Tibial nerve (tissue), 4 donors: Measurements from ENCODE around the gene LTBP1.

Experiments used
- EP300 ChIP-seq, 2 donors: sonication (generic); formaldehyde crosslinking; IDR thresholded peaks; one replicate each; pipeline ENCODE4 v1.6.1; 2017; ENCODE audit warnings: antibody characterized with exemption in 2 of 2, mild to moderate bottlenecking in 1 of 2
- POLR2A ChIP-seq, 2 donors: fragments of 450-650 bp; IDR thresholded peaks; one replicate each; pipeline ENCODE4 v1.6.1; 2017; ENCODE audit warnings: antibody characterized with exemption in 2 of 2, mild to moderate bottlenecking in 2 of 2, moderate library complexity in 2 of 2
- TF ChIP-seq, protein P1 (sequence below), 5 experiments: fragments of 200-600 bp in 3 of 5; fragments of 450-650 bp in 2 of 5; sonication (generic) in 3 of 5; IDR thresholded peaks; one replicate each; pipeline ENCODE4 v1.5.1; 2016 to 2019; ENCODE audit warnings: antibody characterized with exemption in 5 of 5, mild to moderate bottlenecking in 3 of 5, moderate library complexity in 2 of 5

DNA sequence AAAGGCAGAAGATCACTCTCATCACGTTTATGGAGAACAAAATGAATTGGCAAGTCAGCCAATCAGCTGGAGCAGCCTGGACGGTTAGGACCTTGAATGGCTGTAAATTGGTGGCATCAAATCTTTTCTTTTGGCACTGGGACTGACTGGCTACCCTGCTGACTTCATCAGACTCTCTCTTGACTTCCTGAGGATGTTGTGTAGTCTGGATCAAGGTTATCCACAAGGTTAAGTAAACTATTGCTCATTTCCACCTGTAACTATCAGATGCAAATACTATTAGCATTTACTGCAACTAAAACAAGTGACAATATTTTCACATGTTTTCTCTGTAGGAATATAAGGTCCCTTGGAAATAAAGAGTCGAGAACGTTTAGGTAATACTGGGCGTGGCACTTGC lies 395.4 kb downstream of the LTBP1 start:
- TF ChIP-seq POLR2A (IDR thresholded peaks at IDR 0.05) (no peak), EP300 (IDR thresholded peaks at IDR 0.05) (peak in 1 of 2 donors; percentile 39)
- TF ChIP-seq, protein P1, sequence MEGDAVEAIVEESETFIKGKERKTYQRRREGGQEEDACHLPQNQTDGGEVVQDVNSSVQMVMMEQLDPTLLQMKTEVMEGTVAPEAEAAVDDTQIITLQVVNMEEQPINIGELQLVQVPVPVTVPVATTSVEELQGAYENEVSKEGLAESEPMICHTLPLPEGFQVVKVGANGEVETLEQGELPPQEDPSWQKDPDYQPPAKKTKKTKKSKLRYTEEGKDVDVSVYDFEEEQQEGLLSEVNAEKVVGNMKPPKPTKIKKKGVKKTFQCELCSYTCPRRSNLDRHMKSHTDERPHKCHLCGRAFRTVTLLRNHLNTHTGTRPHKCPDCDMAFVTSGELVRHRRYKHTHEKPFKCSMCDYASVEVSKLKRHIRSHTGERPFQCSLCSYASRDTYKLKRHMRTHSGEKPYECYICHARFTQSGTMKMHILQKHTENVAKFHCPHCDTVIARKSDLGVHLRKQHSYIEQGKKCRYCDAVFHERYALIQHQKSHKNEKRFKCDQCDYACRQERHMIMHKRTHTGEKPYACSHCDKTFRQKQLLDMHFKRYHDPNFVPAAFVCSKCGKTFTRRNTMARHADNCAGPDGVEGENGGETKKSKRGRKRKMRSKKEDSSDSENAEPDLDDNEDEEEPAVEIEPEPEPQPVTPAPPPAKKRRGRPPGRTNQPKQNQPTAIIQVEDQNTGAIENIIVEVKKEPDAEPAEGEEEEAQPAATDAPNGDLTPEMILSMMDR (IDR thresholded peaks at IDR 0.05): no peak
